ENCODE data around the gene PSME2.

Gene PSME2

DNA sequence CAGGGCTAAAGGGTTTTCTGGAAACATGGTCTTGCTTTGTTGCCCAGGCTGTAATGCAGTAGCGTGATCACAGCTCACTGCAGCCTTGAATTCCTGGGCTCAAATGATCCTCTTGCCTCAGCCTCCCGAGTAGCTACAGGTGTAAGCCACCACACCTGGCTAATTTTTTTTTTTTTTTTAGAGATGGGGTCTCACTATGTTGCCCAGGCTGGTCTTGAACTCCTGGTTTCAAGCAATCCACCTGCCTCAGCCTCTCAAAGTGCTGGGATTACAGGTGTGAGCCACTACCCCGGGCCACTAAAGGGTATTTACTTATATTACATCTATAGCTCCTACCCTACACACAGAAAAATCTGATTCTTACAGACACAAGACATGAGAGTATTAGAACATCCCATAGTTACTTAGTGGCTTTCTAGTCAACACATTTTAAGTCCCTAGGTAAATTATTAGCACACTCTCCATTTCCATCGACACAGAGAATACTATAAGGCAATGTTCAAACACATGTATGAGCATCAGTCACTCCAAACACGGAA is 38.0 kb downstream of the PSME2 start:
- peak; percentile 93 for TF ChIP-seq ZNF121 (tag by site-specific recombination; IDR thresholded peaks at IDR 0.05)
- no peak for TF ChIP-seq ZBTB20 (tag by site-specific recombination; IDR thresholded peaks at IDR 0.05)
- TF ChIP-seq, protein P1, sequence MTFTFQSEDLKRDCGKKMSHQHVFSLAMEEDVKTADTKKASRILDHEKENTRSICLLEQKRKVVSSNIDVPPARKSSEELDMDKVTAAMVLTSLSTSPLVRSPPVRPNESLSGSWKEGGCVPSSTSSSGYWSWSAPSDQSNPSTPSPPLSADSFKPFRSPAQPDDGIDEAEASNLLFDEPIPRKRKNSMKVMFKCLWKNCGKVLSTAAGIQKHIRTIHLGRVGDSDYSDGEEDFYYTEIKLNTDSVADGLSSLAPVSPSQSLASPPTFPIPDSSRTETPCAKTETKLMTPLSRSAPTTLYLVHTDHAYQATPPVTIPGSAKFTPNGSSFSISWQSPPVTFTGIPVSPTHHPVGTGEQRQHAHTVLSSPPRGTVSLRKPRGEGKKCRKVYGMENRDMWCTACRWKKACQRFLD (tag by site-specific recombination; IDR thresholded peaks at IDR 0.05), result no peak
- TF ChIP-seq ZEB2 (tag by site-specific recombination; IDR thresholded peaks at IDR 0.05), result no peak
- no peak for TF ChIP-seq ZNF521 (tag by site-specific recombination; IDR thresholded peaks at IDR 0.05)
- no peak for TF ChIP-seq ZBTB44 (tag by site-specific recombination; IDR thresholded peaks at IDR 0.05)
- TF ChIP-seq KLF8 (tag by site-specific recombination; IDR thresholded peaks at IDR 0.05), result no peak
- TF ChIP-seq ZNF280C (tag by site-specific recombination; IDR thresholded peaks at IDR 0.05), result no peak
- Histone ChIP-seq H3K4me1 (ENCODE audit: control insufficient read depth, insufficient read depth, low read length) (no peaks in the 10 kb centered on the region), H3K9me3 (ENCODE audit: control insufficient read depth, insufficient read depth, low read depth, low read length) (no peaks in the 10 kb centered on the region), H3K4me3 (ENCODE audit: low read depth, low read length) (no peak overlapping the region), H3K27ac (ENCODE audit: extremely low read depth, low read depth, low read length) (no peak overlapping the region), H3K36me3 (ENCODE audit: control insufficient read depth in 2 of 2, insufficient read depth in 1 of 2, low read length in 2 of 2) (peaks cover 0 to 7% of the 10 kb centered on the region in 2 experiments; a peak in 2 of 3 replicates)
- CTCF ChIA-PET, result interaction anchor here (0.6 to 8.9 kb wide), 32 partner anchors 8 to 476 kb away, joined by 3 to 163 read pairs (median 4); partner anchors contain the start of genes CARMIL3, CHMP4A, EMC9 and IRF9
- POLR2A ChIA-PET, result interaction anchor here (0.8 to 7.1 kb wide), 9 partner anchors 14 to 80 kb away, joined by 3 to 56 read pairs (median 5); partner anchors contain the start of genes EMC9, IPO4, IRF9 and PCK2

DNA sequence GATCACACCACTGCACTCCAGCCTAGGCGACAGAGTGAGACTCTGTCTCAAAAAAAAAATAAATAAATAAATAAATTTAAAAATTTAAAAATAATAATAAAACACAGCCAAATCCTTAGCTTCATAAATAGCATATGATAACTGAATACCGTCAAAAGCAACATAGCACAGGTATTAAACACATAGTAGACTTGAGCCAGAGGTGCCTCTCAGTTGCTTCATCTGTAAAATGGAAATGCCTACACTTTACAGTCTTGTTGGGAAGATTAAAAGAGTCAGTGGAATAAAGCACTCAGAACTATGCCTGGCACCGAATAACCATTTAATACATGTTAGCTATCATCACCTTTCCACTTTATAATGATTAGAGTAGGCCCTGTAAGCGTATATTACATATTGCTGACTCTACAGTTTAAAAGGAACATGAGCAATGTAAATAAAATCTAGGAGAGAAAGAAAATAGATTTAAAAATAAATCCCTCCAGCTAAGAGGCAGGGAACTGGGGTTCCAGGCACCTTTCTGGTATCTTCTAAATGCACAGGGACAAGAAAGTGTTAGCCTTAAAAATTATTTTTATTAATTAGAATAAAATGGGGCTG is 39.6 kb downstream of the PSME2 start:
- CTCF ChIA-PET, result interaction anchor here (1.1 to 8.9 kb wide), 7 partner anchors 13 to 54 kb away, joined by 3 to 163 read pairs (median 5); partner anchors contain the start of genes IRF9, PCK2 and RNF31

More for the DNA sequence above, 39.6 kb downstream of the PSME2 start:
- TF ChIP-seq ZNF121 (tag by site-specific recombination; IDR thresholded peaks at IDR 0.05), result no peak
- TF ChIP-seq IKZF3 (tag by site-specific recombination; IDR thresholded peaks at IDR 0.05), result no peak
- no peak for TF ChIP-seq ZNF701 (tag by site-specific recombination; IDR thresholded peaks at IDR 0.05)
- TF ChIP-seq, protein P2, sequence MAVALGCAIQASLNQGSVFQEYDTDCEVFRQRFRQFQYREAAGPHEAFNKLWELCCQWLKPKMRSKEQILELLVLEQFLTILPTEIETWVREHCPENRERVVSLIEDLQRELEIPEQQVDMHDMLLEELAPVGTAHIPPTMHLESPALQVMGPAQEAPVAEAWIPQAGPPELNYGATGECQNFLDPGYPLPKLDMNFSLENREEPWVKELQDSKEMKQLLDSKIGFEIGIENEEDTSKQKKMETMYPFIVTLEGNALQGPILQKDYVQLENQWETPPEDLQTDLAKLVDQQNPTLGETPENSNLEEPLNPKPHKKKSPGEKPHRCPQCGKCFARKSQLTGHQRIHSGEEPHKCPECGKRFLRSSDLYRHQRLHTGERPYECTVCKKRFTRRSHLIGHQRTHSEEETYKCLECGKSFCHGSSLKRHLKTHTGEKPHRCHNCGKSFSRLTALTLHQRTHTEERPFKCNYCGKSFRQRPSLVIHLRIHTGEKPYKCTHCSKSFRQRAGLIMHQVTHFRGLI (tag by site-specific recombination; IDR thresholded peaks at IDR 0.05), result no peak
- TF ChIP-seq ZNF391 (tag by site-specific recombination; IDR thresholded peaks at IDR 0.05; ENCODE audit: borderline replicate concordance, low read depth), result no peak
- no peak for TF ChIP-seq ZBTB8A (tag by site-specific recombination; IDR thresholded peaks at IDR 0.05)
- TF ChIP-seq, protein P3, sequence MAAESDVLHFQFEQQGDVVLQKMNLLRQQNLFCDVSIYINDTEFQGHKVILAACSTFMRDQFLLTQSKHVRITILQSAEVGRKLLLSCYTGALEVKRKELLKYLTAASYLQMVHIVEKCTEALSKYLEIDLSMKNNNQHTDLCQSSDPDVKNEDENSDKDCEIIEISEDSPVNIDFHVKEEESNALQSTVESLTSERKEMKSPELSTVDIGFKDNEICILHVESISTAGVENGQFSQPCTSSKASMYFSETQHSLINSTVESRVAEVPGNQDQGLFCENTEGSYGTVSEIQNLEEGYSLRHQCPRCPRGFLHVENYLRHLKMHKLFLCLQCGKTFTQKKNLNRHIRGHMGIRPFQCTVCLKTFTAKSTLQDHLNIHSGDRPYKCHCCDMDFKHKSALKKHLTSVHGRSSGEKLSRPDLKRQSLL (tag by site-specific recombination; IDR thresholded peaks at IDR 0.05), result no peak
- no peak for TF ChIP-seq ZNF19 (tag by site-specific recombination; IDR thresholded peaks at IDR 0.05; ENCODE audit: low read depth)
- no peak for TF ChIP-seq ZNF146 (tag by site-specific recombination; IDR thresholded peaks at IDR 0.05)
- TF ChIP-seq ZNF837 (tag by site-specific recombination; IDR thresholded peaks at IDR 0.05), result no peak
- no peak for TF ChIP-seq ZNF24 (tag by site-specific recombination; IDR thresholded peaks at IDR 0.05)
- TF ChIP-seq ZNF324 (tag by site-specific recombination; IDR thresholded peaks at IDR 0.05), result no peak
- TF ChIP-seq HOXA7 (CRISPR knock-in tag; IDR thresholded peaks at IDR 0.05; ENCODE audit: borderline replicate concordance), result no peak
- no peak for TF ChIP-seq ZNF157 (tag by site-specific recombination; IDR thresholded peaks at IDR 0.05)
- no peak for TF ChIP-seq ZXDB (tag by site-specific recombination; IDR thresholded peaks at IDR 0.05)
- no peak for TF ChIP-seq ZNF473 (tag by site-specific recombination; IDR thresholded peaks at IDR 0.05)
- H3K27ac ChIP-seq (ENCODE audit: extremely low read depth, low read depth, low read length), result no peak overlapping the region
- peaks cover 0 to 19% of the 10 kb centered on the region in 2 experiments; a peak in 2 of 3 replicates for H3K36me3 ChIP-seq (ENCODE audit: control insufficient read depth in 2 of 2, insufficient read depth in 1 of 2, low read length in 2 of 2)
- POLR2A ChIA-PET, result interaction anchor here (1.2 to 7.1 kb wide), 2 partner anchors 12 to 49 kb away, joined by 5 to 56 read pairs; partner anchors contain the start of gene PCK2
- H3K4me1 ChIP-seq (ENCODE audit: control insufficient read depth, insufficient read depth, low read length), result no peaks in the 10 kb centered on the region
- no peaks in the 10 kb centered on the region for H3K9me3 ChIP-seq (ENCODE audit: control insufficient read depth, insufficient read depth, low read depth, low read length)
- H3K4me3 ChIP-seq (ENCODE audit: low read depth, low read length), result no peak overlapping the region
